IPS-11a (cell line): Measurements from ENCODE around the gene TBC1D22A.
"Not testable (repeated sequence)": the region's sequence is repeated elsewhere in the genome, so short reads cannot be mapped to it uniquely, and the experiment has no call there.

ENCODE experiments used
- H3K4me3 ChIP-seq: one replicate; pipeline ENCODE4 v1.5.1; 2013; ENCODE audit warnings: low read depth, low read length, control low read depth

TBC1D22A gene

GRCh38 chr22:46770151-46770641, 7.7 kb downstream of the TBC1D22A start:
- H3K4me3 ChIP-seq: no peak overlapping the region

DNA sequence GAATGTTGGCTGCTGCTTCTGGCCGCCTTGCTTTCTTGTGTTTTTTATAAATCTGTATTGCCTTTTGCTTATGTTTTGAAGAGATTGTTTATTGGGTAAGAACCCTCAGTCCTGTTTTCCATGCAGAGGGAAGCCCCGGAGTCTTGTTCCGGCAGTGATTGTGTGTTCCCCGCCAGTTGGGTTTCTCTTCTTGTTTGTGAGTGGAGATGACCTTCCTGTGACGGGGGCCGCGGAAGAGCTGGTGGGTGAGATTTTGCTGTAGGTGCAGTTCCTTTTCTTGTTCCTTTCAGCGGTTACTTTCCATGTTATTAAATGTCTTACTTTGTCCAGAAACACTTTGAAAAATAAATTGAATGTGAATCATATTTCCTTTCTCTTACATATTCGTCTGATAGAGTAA, 8.3 kb downstream of the TBC1D22A start:
- H3K4me3 ChIP-seq: no peak overlapping the region

DNA sequence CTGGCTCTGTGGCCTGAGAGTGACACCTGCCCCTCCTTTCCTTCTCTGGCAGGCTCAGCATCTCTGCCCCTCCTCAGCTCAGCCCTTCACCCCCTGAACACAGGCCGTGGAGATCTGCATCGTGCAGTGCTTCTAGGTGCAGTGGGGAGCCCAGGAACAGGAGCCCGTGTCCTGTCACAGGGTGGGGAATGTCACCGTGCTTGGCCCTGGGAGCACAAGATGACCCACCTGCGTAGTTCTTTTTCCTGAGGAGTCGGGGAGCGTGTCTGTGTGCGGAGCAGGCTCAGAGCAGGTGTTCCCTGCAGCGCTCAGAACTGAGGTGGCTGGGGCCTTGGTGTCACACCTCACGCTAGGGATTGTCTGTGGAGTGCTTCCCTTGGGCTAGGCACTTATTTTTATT, 10.6 kb downstream of the TBC1D22A start:
- no peak overlapping the region for H3K4me3 ChIP-seq

GRCh38 chr22:46774253-46774979, 12.0 kb downstream of the TBC1D22A start:
- no peak overlapping the region for H3K4me3 ChIP-seq

DNA sequence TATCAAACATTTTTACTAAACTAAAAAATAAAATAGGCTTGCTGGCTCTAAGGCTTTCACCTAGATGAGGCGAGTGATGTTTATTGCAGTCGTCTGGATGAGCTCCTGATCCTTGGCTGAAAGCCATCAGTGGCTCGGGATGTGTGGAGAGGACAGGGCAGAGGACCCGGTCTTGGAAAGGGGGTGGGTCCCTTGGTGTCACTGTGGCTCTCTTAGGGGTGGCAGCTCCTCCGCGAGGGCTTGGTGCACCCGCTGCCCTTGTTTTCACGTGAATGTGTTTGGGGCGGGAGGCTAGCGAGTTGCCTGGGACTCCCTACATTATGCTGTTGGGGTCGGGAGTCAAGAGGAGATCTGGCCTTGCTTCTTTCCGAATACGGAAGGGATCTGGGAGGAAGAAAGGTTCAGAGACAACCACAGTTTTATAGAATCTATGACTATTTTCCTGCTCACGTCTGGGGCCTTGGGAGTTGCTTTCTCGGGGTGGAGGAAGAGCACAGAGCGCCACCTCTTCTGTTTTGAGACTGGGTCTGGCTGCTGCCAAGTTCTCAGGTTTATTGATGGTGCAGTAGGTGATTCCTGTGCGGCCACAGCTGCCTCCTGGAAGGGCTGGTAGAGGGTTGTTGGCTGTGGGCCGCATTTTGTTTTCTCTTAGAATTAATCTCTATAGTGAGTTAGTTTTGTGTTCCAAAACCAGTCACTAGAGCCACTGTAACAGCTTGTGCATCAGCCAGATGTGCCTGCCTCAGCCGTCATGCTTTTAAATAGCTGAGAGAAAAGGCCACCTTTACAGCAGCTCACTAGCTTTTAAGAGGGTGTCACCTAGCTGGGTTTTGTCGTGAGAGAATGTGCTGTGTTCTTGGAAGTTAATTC, 12.8 kb downstream of the TBC1D22A start:
- H3K4me3 ChIP-seq: no peak overlapping the region

GRCh38 chr22:46775850-46776826, 13.7 kb downstream of the TBC1D22A start:
- H3K4me3 ChIP-seq: no peak overlapping the region

GRCh38 chr22:46776876-46777608, 14.6 kb downstream of the TBC1D22A start:
- no peak overlapping the region for H3K4me3 ChIP-seq

DNA sequence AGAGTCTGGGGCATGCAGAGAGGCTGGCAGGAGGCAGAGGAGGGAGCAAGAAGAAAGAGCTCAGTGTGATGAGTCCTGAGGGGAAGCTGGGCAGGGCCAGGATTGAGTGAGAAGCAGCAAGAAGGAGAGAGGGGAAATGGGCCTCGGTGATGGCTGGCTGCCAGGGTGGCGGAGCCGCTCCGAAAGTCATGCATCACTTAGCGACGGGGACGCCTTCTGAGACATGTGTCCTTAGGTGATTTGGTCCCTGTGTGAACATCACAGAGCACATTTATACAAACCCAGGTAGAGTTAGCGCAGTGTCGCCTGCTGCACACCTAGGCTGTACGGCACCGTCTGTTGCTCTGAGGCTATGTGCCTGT, 15.1 kb downstream of the TBC1D22A start:
- H3K4me3 ChIP-seq: no peak overlapping the region

DNA sequence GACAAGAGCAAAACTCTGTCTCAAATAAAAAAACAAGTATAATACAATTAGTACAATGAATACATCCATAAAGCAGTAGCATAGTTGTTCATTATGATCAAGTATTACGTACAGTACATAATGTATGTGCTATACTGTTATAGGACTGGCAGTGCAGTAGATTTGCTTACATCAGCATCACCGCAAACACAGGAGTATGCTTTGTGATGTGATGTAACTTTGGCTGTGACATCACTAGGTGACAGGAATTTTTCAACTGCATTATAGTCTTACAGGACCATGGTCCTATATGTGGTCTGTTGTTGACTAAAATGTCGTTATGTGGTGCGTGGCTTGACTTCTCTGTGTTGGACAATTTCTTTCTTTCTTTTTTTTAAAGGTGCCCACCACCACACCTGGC, 16.6 kb downstream of the TBC1D22A start:
- no peak overlapping the region for H3K4me3 ChIP-seq

GRCh38 chr22:46779651-46780050, 17.2 kb downstream of the TBC1D22A start:
- no peak overlapping the region for H3K4me3 ChIP-seq

GRCh38 chr22:46780453-46780852, 18.0 kb downstream of the TBC1D22A start:
- no peak overlapping the region for H3K4me3 ChIP-seq

- H3K4me3 ChIP-seq: no peak overlapping the region
Observed at GRCh38 chr22:46781291-46781690, 18.8 kb downstream of the TBC1D22A start.

GRCh38 chr22:46782200-46782599, 19.8 kb downstream of the TBC1D22A start:
- H3K4me3 ChIP-seq: not testable (repeated sequence)

DNA sequence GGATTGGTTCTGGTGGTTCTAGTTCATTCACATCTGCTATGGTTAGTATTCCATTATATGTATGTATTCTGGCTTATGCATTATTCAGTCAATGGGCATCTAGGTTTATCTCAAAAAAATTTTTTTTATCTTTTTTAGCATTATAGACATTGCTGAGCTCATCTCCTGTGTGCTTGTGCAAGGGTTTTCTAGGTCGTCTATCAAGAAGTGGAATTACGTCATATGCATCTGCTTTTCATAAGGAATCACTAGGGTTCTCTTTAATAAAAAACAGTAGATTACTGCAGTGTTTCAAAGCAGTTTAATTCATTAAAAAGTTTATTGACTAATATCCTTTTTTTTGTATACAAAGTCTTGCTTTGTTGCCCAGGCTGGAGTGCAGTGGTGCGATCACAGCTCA, 21.3 kb downstream of the TBC1D22A start:
- no peak overlapping the region for H3K4me3 ChIP-seq

DNA sequence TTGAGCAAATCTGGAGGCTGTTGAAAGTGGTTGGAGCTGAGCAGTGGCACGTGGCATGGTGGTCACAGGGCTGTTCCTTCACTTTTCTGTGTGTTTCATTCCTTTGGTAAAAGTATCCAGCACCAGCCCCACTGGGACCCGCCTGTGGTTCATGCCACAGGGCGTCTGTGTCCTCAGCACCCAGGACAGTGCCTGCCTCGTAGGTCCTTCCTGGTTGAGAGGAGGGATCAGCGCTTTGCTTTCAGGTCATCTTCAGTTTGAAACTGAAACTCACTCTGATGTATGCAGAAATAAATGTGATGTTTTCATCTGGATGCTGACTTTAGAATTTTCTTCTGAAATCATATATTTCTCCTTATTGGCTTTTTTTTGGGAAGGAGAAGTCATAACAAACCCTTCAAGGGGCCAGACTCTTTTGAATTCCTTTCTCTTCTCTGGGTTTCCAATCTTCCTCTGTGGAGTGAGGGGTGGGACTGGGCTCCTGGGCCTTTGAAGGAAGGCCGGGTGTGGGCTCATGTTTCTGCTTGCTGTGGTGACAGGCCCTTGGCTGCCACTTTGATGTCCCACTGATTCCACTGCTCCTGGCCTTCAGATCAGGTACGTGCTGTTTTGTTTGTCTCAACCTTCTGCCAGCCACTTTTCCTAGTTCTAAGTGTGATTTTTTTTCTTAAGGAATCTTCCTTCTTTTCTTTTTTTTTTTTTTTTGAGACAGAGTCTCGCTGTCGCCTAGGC, 26.2 kb downstream of the TBC1D22A start:
- H3K4me3 ChIP-seq: no peak overlapping the region

DNA sequence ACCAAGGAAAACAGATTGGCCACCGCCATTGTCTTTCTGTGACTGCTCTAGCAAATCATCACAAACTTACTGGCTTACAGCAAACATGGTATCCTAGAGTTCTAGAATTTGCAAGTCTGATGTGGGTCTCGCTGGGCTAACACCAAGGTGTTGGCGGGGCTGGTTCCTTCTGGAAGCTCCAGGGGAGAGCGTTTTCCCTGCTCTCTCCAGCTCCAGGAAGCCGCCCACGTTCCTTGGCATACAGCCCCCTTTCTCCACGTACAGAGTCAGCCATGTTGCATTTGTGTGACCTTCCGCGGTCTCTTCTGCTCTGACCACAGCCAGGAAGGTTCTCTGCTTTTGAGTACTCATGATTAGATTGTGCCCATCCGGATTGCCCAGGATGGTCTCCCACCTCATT, 27.5 kb downstream of the TBC1D22A start:
- H3K4me3 ChIP-seq: no peak overlapping the region

GRCh38 chr22:46791201-46791731, 28.8 kb downstream of the TBC1D22A start:
- no peak overlapping the region for H3K4me3 ChIP-seq

- H3K4me3 ChIP-seq: no peak overlapping the region
Observed at GRCh38 chr22:46792061-46792796, 29.8 kb downstream of the TBC1D22A start.

- no peak overlapping the region for H3K4me3 ChIP-seq
Observed at GRCh38 chr22:46792841-46793261, 30.4 kb downstream of the TBC1D22A start.
